Kidney (tissue), 14 donors: Measurements from ENCODE around the gene UBL7. TPM values are rescaled to one million over a fixed set of nuclear protein-coding genes. Genes with fewer than 3 reads are reported as not detected.

Experiments
- DNase-seq, 5 donors: peaks; one replicate each; pipeline ENCODE4 v3.0.0-alpha.2; 2013 to 2020
- FAIRE-seq: peaks from 2 replicates; lab custom pipeline; 2012; peaks lifted over from hg19 to GRCh38; lab: Jason Lieb, UNC
- H3K27ac ChIP-seq, 2 donors: one replicate each; pipeline ENCODE4 v1.7.0; 2013; ENCODE audit warnings: low read depth in 2 of 2, low read length in 2 of 2, inconsistent platforms in 1 of 2
- H3K27me3 ChIP-seq: one replicate; pipeline ENCODE4 v1.7.1; 2013; ENCODE audit warnings: low read length, inconsistent platforms; ENCODE audit not compliant: control insufficient read depth, insufficient read depth
- H3K36me3 ChIP-seq, 3 donors: one replicate each; pipeline versions ENCODE4 v1.7.0 to v1.7.1; 2013; ENCODE audit warnings: low read length in 3 of 3, control low read depth in 1 of 3, inconsistent platforms in 1 of 3; ENCODE audit not compliant: insufficient read depth in 3 of 3, control insufficient read depth in 2 of 3
- H3K4me1 ChIP-seq, 3 donors: one replicate each; pipeline versions ENCODE4 v1.7.0 to v1.7.1; 2013; ENCODE audit warnings: low read length in 3 of 3, inconsistent platforms in 1 of 3, low read depth in 1 of 3; ENCODE audit not compliant: control insufficient read depth in 2 of 3, insufficient read depth in 2 of 3
- H3K4me3 ChIP-seq, 3 donors: one replicate each; pipeline versions ENCODE4 v1.7.0 to v1.8.1; 2013; ENCODE audit warnings: low read length in 3 of 3, control low read depth in 1 of 3, inconsistent platforms in 1 of 3
- H3K9ac ChIP-seq, 3 donors: one replicate each; pipeline versions ENCODE4 v1.7.0 to v1.7.1; 2013; ENCODE audit warnings: low read length in 3 of 3, control low read depth in 1 of 3, inconsistent platforms in 1 of 3
- H3K9me3 ChIP-seq, 3 donors: one replicate each; pipeline versions ENCODE4 v1.7.0 to v1.7.1; 2013; ENCODE audit warnings: low read length in 3 of 3, control low read depth in 1 of 3, inconsistent platforms in 1 of 3; ENCODE audit not compliant: control insufficient read depth in 2 of 3, insufficient read depth in 1 of 3
- intact Hi-C: fragments of 100-400 bp; cut with DNase I; formaldehyde crosslinking; loops from one replicate; pipeline ENCODE4 v1.11.1; 2022
- polyA plus RNA-seq: library from polyadenylated mRNA; stranded (reverse); fragments of 350-450 nt; fragmentation: Illumina TruSeq; extraction: RNeasy Lipid Tissue Mini Kit (QIAGEN cat#74804); gene quantifications from one replicate; pipeline ENCODE4 v1.2.3, GENCODE V29; 2014; ENCODE audit warnings: low read depth, low replicate concordance; ENCODE audit not compliant: insufficient read depth
- total RNA-seq: library from RNA; stranded (reverse); fragmentation: NEBNext Ultra II Directional; extraction: Animal tissue kit (Norgen Biotek cat#: 25700); gene quantifications from one replicate; pipeline ENCODE4 v1.2.1, GENCODE V29; 2021
- TF ChIP-seq, protein P1 (sequence below): IDR thresholded peaks from 3 replicates; pipeline ENCODE4 v1.5.1; 2012; ENCODE audit warnings: mild to moderate bottlenecking, moderate library complexity, borderline replicate concordance; ENCODE audit not compliant: insufficient read depth; ENCODE audit errors: extremely low read depth
- donor health status: control.
- donor health status: control.
- donor health status: control.
- donor health status: control.
- donor health status: control.
- donor health status: DM: yes; HTN: yes; CAD: no.
- donor health status: Normal renal cell carcinoma (clear cell type).

UBL7 gene
- total and polyA plus RNA-seq, 2 donors from 2014 or later = 32.9 to 75.8 TPM

DNA sequence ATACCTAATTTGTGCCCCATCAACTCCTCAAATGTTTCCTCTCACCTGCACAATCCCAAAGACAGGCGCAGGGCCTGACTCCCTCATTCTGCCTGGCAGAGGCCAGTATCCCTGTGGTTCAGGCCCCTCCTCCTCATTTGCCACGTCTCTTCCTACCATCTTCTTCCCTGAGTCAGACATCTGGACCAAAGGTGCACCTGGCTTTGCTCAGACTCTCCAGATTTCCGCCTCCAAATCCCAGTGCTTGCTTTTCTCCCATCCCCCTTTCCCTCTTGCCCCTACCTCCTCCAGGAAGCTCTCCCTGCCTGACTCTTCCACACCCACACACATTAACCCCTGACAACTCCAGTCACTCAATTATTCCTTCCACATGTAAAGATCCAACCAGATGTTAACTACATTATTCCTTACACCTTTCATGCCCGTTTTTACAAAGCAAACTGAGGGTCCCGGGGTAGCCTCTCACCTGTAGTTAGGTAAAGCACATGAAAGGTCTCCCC lies 46.8 kb downstream of the UBL7 start:
- TF ChIP-seq, protein P1, sequence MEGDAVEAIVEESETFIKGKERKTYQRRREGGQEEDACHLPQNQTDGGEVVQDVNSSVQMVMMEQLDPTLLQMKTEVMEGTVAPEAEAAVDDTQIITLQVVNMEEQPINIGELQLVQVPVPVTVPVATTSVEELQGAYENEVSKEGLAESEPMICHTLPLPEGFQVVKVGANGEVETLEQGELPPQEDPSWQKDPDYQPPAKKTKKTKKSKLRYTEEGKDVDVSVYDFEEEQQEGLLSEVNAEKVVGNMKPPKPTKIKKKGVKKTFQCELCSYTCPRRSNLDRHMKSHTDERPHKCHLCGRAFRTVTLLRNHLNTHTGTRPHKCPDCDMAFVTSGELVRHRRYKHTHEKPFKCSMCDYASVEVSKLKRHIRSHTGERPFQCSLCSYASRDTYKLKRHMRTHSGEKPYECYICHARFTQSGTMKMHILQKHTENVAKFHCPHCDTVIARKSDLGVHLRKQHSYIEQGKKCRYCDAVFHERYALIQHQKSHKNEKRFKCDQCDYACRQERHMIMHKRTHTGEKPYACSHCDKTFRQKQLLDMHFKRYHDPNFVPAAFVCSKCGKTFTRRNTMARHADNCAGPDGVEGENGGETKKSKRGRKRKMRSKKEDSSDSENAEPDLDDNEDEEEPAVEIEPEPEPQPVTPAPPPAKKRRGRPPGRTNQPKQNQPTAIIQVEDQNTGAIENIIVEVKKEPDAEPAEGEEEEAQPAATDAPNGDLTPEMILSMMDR = no peak
- FAIRE-seq (no peak), DNase-seq (no peak)
- Histone ChIP-seq H3K4me3 (no peak overlapping the region), H3K9me3 (no peaks in the 10 kb centered on the region), H3K4me1 (no peaks in the 10 kb centered on the region), H3K9ac (no peak overlapping the region), H3K27ac (no peak overlapping the region), H3K27me3 (no peaks in the 10 kb centered on the region), H3K36me3 (peaks cover 0 to 2% (median 0%) of the 10 kb centered on the region in 3 donors)
- intact Hi-C loops = no loop called here

DNA sequence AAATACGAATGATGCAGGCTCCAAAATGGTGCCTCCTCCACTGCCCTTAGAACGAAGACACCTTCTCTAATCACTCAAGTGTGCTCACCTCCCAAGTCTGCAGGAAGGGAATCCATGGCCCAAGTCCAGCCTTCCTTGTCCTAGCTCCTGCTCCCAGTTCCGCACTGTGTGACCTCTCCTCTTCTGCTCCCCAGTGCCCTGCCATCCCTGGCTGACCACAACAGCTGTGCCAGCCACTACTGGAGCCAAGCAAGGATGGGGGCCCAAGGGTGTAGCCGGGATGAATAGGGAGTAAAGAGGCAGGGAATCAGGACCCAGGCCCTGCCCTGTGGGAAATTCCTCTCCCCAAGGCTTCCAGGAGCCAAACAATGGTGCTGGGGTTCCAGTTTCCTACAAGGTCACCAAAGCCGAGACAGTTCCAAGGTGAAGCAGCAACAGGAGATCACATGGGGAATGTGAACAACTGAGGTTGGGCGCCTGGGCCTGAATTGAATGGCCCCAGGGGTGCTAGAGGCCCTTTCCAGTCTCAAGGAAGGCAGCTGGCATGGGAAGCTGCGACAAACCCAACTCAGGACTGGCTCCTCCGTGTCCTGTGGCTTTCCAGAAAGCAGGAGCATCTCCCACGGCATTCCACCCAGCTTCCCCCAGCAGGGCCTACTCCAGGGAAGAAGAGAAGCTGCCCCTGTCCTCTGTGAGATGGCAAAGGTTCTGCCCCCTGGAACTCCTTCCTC lies 47.4 kb downstream of the UBL7 start:
- DNase-seq (no peak), FAIRE-seq (no peak)
- no peaks in the 10 kb centered on the region for H3K9me3 ChIP-seq
- H3K4me1 ChIP-seq = no peaks in the 10 kb centered on the region
- H3K4me3 ChIP-seq = no peak overlapping the region
- no peak overlapping the region for H3K27ac ChIP-seq
- peaks cover 0 to 2% (median 0%) of the 10 kb centered on the region in 3 donors for H3K36me3 ChIP-seq
- no peak overlapping the region for H3K9ac ChIP-seq
- intact Hi-C loops = no loop called here
- TF ChIP-seq, protein P1 = no peak
- H3K27me3 ChIP-seq = no peaks in the 10 kb centered on the region

DNA sequence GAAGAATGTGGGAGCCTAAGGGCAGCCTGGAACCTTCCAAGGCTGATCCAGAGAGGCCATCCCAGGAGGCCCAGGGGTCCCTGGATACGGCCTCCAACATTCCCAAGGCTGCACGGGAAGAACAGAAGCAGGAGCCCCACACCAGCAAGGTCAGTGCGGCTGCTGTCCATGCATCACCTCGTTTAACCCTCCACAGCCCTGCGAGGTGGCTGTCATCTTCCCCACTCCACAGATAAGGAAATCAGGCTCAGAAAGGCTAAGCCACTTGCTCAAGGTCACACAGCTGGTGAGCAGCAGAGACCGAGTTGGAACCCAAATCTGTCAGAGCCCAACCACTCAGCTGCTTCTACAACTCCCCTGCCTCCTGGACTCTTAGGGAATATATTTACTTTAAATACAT lies 48.8 kb downstream of the UBL7 start:
- no peak overlapping the region for H3K9ac ChIP-seq
- H3K36me3 ChIP-seq = peaks cover 0 to 2% (median 0%) of the 10 kb centered on the region in 3 donors
- TF ChIP-seq, protein P1 = no peak
- no peak for DNase-seq
- no peak overlapping the region for H3K27ac ChIP-seq
- no peak overlapping the region for H3K4me3 ChIP-seq
- no peak for FAIRE-seq
- H3K27me3 ChIP-seq = no peaks in the 10 kb centered on the region
- no peaks in the 10 kb centered on the region for H3K9me3 ChIP-seq
- intact Hi-C loops = no loop called here
- H3K4me1 ChIP-seq = peaks cover 0 to 1% (median 0%) of the 10 kb centered on the region in 3 donors
